IMR-90 (cell line): ENCODE results near the gene PHF21A. TPM values are rescaled to one million over a fixed set of nuclear protein-coding genes. Genes with fewer than 3 reads are reported as not detected.

Experiments
- ATAC-seq: fragments of 200-7000 bp; cut with Tn5 transposase; 2 replicates; pipeline ENCODE4 v1.9.1; 2020; ENCODE audit warnings: low read depth, mild to moderate bottlenecking, moderate library complexity
- BruUV-seq: library from RNA; stranded (reverse); fragments of 400-500 nt; replicated peaks from 2 replicates; lab custom pipeline; 2021; lab: Mats Ljungman, UMichigan
- CTCF ChIA-PET: fragments of 300-600 bp; formaldehyde crosslinking; extraction: SDS; loops from one replicate; lab custom pipeline; 2021; ENCODE audit warnings: antibody characterized with exemption; lab: Yijun Ruan, JAX
- POLR2A ChIA-PET: fragments of 300-600 bp; sonication (Branson Sonifier 250); formaldehyde crosslinking; loops from one replicate; lab custom pipeline; 2022; ENCODE audit warnings: antibody characterized with exemption; ENCODE audit not compliant: unreplicated experiment; lab: Charles Lee
- DNase-seq: peaks from one replicate; pipeline ENCODE4 v3.0.0; 2013
- H2AFZ ChIP-seq: replicated peaks from 2 replicates; pipeline ENCODE3; 2013; ENCODE audit warnings: low read length, mild to moderate bottlenecking; ENCODE audit not compliant: poor library complexity
- H2AK5ac ChIP-seq: 2 replicates; pipeline ENCODE4 v1.6.1; 2013; ENCODE audit warnings: low read depth, low read length, inconsistent platforms
- H2AK9ac ChIP-seq: replicated peaks from 2 replicates; pipeline ENCODE3; 2013; ENCODE audit warnings: mild to moderate bottlenecking, low read depth, low read length, moderate library complexity; ENCODE audit not compliant: poor library complexity
- H2BK120ac ChIP-seq: 2 replicates; pipeline ENCODE4 v1.6.1; 2013; ENCODE audit warnings: low read depth, low read length, inconsistent platforms
- H2BK15ac ChIP-seq: 3 replicates; pipeline ENCODE4 v1.6.1; 2013; ENCODE audit warnings: low read depth, low read length, inconsistent platforms
- H2BK20ac ChIP-seq: 2 replicates; pipeline ENCODE4 v1.6.1; 2013; ENCODE audit warnings: low read depth, mild to moderate bottlenecking, inconsistent platforms, low read length, moderate library complexity
- H2BK5ac ChIP-seq: 2 replicates; pipeline ENCODE4 v1.6.1; 2013; ENCODE audit warnings: mild to moderate bottlenecking, low read depth, low read length, inconsistent platforms; ENCODE audit not compliant: poor library complexity, severe bottlenecking
- H3K14ac ChIP-seq: replicated peaks from 2 replicates; pipeline ENCODE4 v1.6.1; 2013; ENCODE audit warnings: low read depth, low read length, inconsistent platforms
- H3K18ac ChIP-seq: 2 replicates; pipeline ENCODE4 v1.6.1; 2013; ENCODE audit warnings: low read depth, low read length, control low read depth
- H3K23ac ChIP-seq: 2 replicates; pipeline ENCODE4 v1.6.1; 2013; ENCODE audit warnings: low read depth, low read length, inconsistent platforms
- H3K27ac ChIP-seq: 2 replicates; pipeline ENCODE4 v1.5.1; 2013; ENCODE audit warnings: mild to moderate bottlenecking, control low read depth, low read length; ENCODE audit not compliant: insufficient read depth
- H3K27me3 ChIP-seq: 2 replicates; pipeline ENCODE4 v1.6.1; 2013; ENCODE audit warnings: low read length; ENCODE audit not compliant: control insufficient read depth, insufficient read depth
- H3K36me3 ChIP-seq: 2 replicates; pipeline ENCODE4 v1.6.1; 2013; ENCODE audit warnings: low read length, mixed read lengths; ENCODE audit not compliant: control insufficient read depth, insufficient read depth
- H3K4ac ChIP-seq: 2 replicates; pipeline ENCODE4 v1.6.1; 2013; ENCODE audit warnings: low read depth, low read length, inconsistent platforms
- H3K4me1 ChIP-seq: 2 replicates; pipeline ENCODE4 v1.6.1; 2013; ENCODE audit warnings: low read length, mixed read lengths; ENCODE audit not compliant: control insufficient read depth, insufficient read depth
- H3K4me2 ChIP-seq: 2 replicates; pipeline ENCODE4 v1.6.1; 2013; ENCODE audit warnings: low read depth, mild to moderate bottlenecking, control low read depth, low read length, moderate library complexity
- H3K4me3 ChIP-seq: 2 replicates; pipeline ENCODE4 v1.5.1; 2013; ENCODE audit warnings: low read depth, mild to moderate bottlenecking, control low read depth, low read length, moderate library complexity; ENCODE audit not compliant: insufficient read depth
- H3K56ac ChIP-seq: 2 replicates; pipeline ENCODE4 v1.6.1; 2013; ENCODE audit warnings: low read length, inconsistent platforms; ENCODE audit not compliant: insufficient read depth; ENCODE audit errors: extremely low read depth
- H3K79me1 ChIP-seq, 2 experiments: 2 replicates each; pipeline ENCODE4 v1.6.1; 2013; ENCODE audit warnings: low read length in 2 of 2, inconsistent platforms in 1 of 2, low read depth in 1 of 2
- H3K9ac ChIP-seq: 2 replicates; pipeline ENCODE4 v1.6.1; 2013; ENCODE audit warnings: low read depth, low read length, control low read depth
- H3K9me1 ChIP-seq: 2 replicates; pipeline ENCODE4 v1.6.1; 2013; ENCODE audit warnings: low read length, inconsistent platforms; ENCODE audit not compliant: insufficient read depth
- H3K9me3 ChIP-seq: 2 replicates; pipeline ENCODE4 v1.6.1; 2013; ENCODE audit warnings: low read length; ENCODE audit not compliant: control insufficient read depth, insufficient read depth
- H4K20me1 ChIP-seq: 2 replicates; pipeline ENCODE4 v1.6.1; 2013; ENCODE audit warnings: low read length, inconsistent platforms; ENCODE audit not compliant: insufficient read depth
- H4K5ac ChIP-seq: 2 replicates; pipeline ENCODE4 v1.6.1; 2013; ENCODE audit warnings: mild to moderate bottlenecking, low read depth, low read length, control low read depth
- H4K8ac ChIP-seq, 2 experiments: 2 replicates each; pipeline ENCODE4 v1.6.1; 2013; ENCODE audit warnings: low read depth in 2 of 2, low read length in 2 of 2, control low read depth in 1 of 2, inconsistent platforms in 1 of 2
- H4K91ac ChIP-seq: 2 replicates; pipeline ENCODE4 v1.6.1; 2013; ENCODE audit warnings: low read depth, low read length, inconsistent platforms; ENCODE audit not compliant: insufficient read depth
- BHLHE40 ChIP-seq: fragments of 150-350 bp; IDR thresholded peaks from 2 replicates; pipeline ENCODE4 v1.6.1; 2016; ENCODE audit warnings: mild to moderate bottlenecking, low read depth, low read length
- CEBPB ChIP-seq: IDR thresholded peaks from 2 replicates; pipeline ENCODE4 v1.6.1; 2012; ENCODE audit warnings: low read depth, low read length, improper control_type of control experiment
- CHD1 ChIP-seq: IDR thresholded peaks from 2 replicates; pipeline ENCODE4 v1.6.1; 2012; ENCODE audit warnings: low read depth, low read length, improper control_type of control experiment
- FOS ChIP-seq: fragments of 150-350 bp; IDR thresholded peaks from 2 replicates; pipeline ENCODE4 v1.6.1; 2016; ENCODE audit warnings: low read depth, low read length
- MAFK ChIP-seq: IDR thresholded peaks from 2 replicates; pipeline ENCODE4 v1.6.1; 2012; ENCODE audit warnings: low read depth, low read length, improper control_type of control experiment
- MAZ ChIP-seq: IDR thresholded peaks from 2 replicates; pipeline ENCODE4 v1.6.1; 2012; ENCODE audit warnings: low read depth, mild to moderate bottlenecking, low read length, improper control_type of control experiment, moderate library complexity, borderline replicate concordance
- MXI1 ChIP-seq: IDR thresholded peaks from 2 replicates; pipeline ENCODE4 v1.6.1; 2012; ENCODE audit warnings: low read depth, mild to moderate bottlenecking, low read length, moderate library complexity, borderline replicate concordance
- NFE2L2 ChIP-seq: fragments of 150-350 bp; IDR thresholded peaks from 2 replicates; pipeline ENCODE4 v1.6.1; 2016; ENCODE audit warnings: low read depth, mild to moderate bottlenecking, low read length
- POLR2A ChIP-seq: IDR thresholded peaks from 2 replicates; pipeline ENCODE4 v1.6.1; 2012; ENCODE audit warnings: mild to moderate bottlenecking, low read depth, low read length
- RAD21 ChIP-seq: IDR thresholded peaks from 2 replicates; pipeline ENCODE4 v1.6.1; 2012; ENCODE audit warnings: low read length, improper control_type of control experiment
- RCOR1 ChIP-seq: IDR thresholded peaks from 2 replicates; pipeline ENCODE4 v1.6.1; 2012; ENCODE audit warnings: mild to moderate bottlenecking, low read length, improper control_type of control experiment; ENCODE audit not compliant: insufficient replicate concordance
- RFX5 ChIP-seq: IDR thresholded peaks from 2 replicates; pipeline ENCODE4 v1.8.0; 2012; ENCODE audit warnings: low read depth, mild to moderate bottlenecking, low read length, moderate library complexity
- SMC3 ChIP-seq: fragments of 150-350 bp; IDR thresholded peaks from 2 replicates; pipeline ENCODE4 v1.6.1; 2016; ENCODE audit warnings: low read depth, mild to moderate bottlenecking, antibody characterized with exemption, low read length, moderate library complexity
- WGBS, 2 experiments: methylation state at CpG; one replicate each; pipeline versions ENCODE4 v1.1.5 to v1.1.7; 2013; ENCODE audit warnings: missing lambda C conversion rate in 2 of 2; ENCODE audit not compliant: insufficient read length in 1 of 2; ENCODE audit errors: extremely low coverage in 2 of 2; 5-methylcytosine and 5-hydroxymethylcytosine counted together
- dilution Hi-C: fragments of 300-500 bp; cut with HindIII; formaldehyde crosslinking; loops from one replicate; pipeline ENCODE4 v1.14.3; 2018; ENCODE audit warnings: low sequenced_read_pairs; ENCODE audit not compliant: unreplicated experiment
- in situ Hi-C: fragments of 300-500 bp; cut with MboI; formaldehyde crosslinking; loops from 3 replicates; pipeline ENCODE4 v1.14.3; 2019; ENCODE audit warnings: low sequenced_read_pairs, inconsistent platforms, mixed read lengths
- intact Hi-C: fragments of 100-400 bp; cut with micrococcal nuclease; formaldehyde crosslinking; loops from 2 replicates; pipeline ENCODE4 v1.10.0; 2022
- polyA plus RNA-seq, 3 experiments: library from polyadenylated mRNA; depleted of rRNA; stranded (reverse); fragments of >200 nt; gene quantifications; 2 replicates each; pipeline ENCODE4 v1.2.3, GENCODE V29; 2012; ENCODE audit warnings: low replicate concordance in 1 of 3
- total RNA-seq: library from RNA; depleted of rRNA; stranded (reverse); fragments of >200 nt; gene quantifications from 2 replicates; pipeline ENCODE4 v1.2.3, GENCODE V29; 2012
- TF ChIP-seq, protein P1 (sequence below): conservative IDR thresholded peaks from 2 replicates; pipeline ENCODE4 v1.5.1; 2012; ENCODE audit warnings: mild to moderate bottlenecking, low read depth, low read length, improper control_type of control experiment
- TF ChIP-seq, protein P2 (sequence below): fragments of 150-350 bp; IDR thresholded peaks from 2 replicates; pipeline ENCODE4 v1.6.1; 2016; ENCODE audit warnings: low read depth, mild to moderate bottlenecking, low read length, moderate library complexity, borderline replicate concordance

The PHF21A gene
- total and polyA plus RNA-seq, 2 of the 4 experiments (the other 2 are of a cell fraction) = 9.0 to 20.6 TPM

DNA sequence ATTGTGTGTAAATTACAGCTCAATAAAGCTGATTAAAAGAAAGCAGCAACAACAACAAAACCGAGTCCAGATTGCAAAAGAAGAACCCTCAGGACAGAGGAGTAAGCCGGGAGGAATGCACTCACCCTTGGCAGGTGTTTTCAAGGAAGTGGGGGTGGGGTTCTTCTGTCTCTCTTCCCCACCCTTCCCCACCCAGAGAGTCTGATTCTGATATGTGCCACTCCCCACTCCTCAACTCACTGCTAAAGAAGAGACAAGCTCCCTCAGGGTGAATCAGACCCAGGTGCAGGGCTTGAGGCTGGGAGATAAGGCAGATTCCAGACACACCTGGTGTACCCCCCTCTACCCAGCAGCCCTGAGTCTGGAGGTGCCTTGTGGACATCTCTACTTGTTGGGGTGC is 38.4 kb upstream of the PHF21A start:
- no TSS peak for BruUV-seq
- H4K8ac ChIP-seq = no peak overlapping the region
- no peaks in the 10 kb centered on the region for H3K79me1 ChIP-seq
- no peak overlapping the region for H3K4me3 ChIP-seq
- H2AFZ ChIP-seq = no peak overlapping the region
- H2BK120ac ChIP-seq = no peak overlapping the region
- DNase-seq = no peak
- no peak overlapping the region for H2BK15ac ChIP-seq
- H2BK20ac ChIP-seq = no peak overlapping the region
- H3K23ac ChIP-seq = no peak overlapping the region
- TF ChIP-seq CHD1 (no peak), BHLHE40 (no peak), MAFK (no peak), RCOR1 (no peak), POLR2A (no peak), RAD21 (no peak), NFE2L2 (no peak), MXI1 (no peak), RFX5 (no peak), FOS (no peak), MAZ (no peak), CEBPB (no peak), SMC3 (no peak)
- TF ChIP-seq, protein P1, sequence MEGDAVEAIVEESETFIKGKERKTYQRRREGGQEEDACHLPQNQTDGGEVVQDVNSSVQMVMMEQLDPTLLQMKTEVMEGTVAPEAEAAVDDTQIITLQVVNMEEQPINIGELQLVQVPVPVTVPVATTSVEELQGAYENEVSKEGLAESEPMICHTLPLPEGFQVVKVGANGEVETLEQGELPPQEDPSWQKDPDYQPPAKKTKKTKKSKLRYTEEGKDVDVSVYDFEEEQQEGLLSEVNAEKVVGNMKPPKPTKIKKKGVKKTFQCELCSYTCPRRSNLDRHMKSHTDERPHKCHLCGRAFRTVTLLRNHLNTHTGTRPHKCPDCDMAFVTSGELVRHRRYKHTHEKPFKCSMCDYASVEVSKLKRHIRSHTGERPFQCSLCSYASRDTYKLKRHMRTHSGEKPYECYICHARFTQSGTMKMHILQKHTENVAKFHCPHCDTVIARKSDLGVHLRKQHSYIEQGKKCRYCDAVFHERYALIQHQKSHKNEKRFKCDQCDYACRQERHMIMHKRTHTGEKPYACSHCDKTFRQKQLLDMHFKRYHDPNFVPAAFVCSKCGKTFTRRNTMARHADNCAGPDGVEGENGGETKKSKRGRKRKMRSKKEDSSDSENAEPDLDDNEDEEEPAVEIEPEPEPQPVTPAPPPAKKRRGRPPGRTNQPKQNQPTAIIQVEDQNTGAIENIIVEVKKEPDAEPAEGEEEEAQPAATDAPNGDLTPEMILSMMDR = no peak
- TF ChIP-seq, protein P2, sequence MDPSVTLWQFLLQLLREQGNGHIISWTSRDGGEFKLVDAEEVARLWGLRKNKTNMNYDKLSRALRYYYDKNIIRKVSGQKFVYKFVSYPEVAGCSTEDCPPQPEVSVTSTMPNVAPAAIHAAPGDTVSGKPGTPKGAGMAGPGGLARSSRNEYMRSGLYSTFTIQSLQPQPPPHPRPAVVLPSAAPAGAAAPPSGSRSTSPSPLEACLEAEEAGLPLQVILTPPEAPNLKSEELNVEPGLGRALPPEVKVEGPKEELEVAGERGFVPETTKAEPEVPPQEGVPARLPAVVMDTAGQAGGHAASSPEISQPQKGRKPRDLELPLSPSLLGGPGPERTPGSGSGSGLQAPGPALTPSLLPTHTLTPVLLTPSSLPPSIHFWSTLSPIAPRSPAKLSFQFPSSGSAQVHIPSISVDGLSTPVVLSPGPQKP = no peak
- H3K36me3 ChIP-seq = no peaks in the 10 kb centered on the region
- no peak overlapping the region for H3K4ac ChIP-seq
- H3K27ac ChIP-seq = no peak overlapping the region
- CTCF ChIA-PET = no interaction called here
- no peak for ATAC-seq
- H2AK9ac ChIP-seq = no peak overlapping the region
- in situ Hi-C loops (no loop called here), dilution Hi-C loops (no loop called here), intact Hi-C loops (no loop called here)
- POLR2A ChIA-PET = no interaction called here
- H4K5ac ChIP-seq = no peak overlapping the region
- H3K9me3 ChIP-seq = no peaks in the 10 kb centered on the region
- no peaks in the 10 kb centered on the region for H3K4me1 ChIP-seq
- no peaks in the 10 kb centered on the region for H4K20me1 ChIP-seq
- H3K9ac ChIP-seq = no peak overlapping the region
- H3K18ac ChIP-seq = no peak overlapping the region
- no peaks in the 10 kb centered on the region for H3K9me1 ChIP-seq
- no peak overlapping the region for H2BK5ac ChIP-seq
- no CpG with 5 or more reads among the region's 2 CpGs for WGBS, 2 experiments
- H3K27me3 ChIP-seq = peaks cover 42% of the 10 kb centered on the region
- H4K91ac ChIP-seq = no peak overlapping the region
- no peak overlapping the region for H2AK5ac ChIP-seq
- H3K4me2 ChIP-seq = no peak overlapping the region
- no peak overlapping the region for H3K56ac ChIP-seq
- no peak overlapping the region for H3K14ac ChIP-seq
